CD14-positive monocyte (primary cell): ENCODE measurements around the gene KCNT1. TPM values are rescaled to one million over a fixed set of nuclear protein-coding genes. Genes with fewer than 3 reads are reported as not detected.

ENCODE experiments used
- DNase-seq, 3 donors: peaks; one replicate each; pipeline ENCODE4 v3.0.0-alpha.2; 2011 to 2022
- H2AFZ ChIP-seq: 2 replicates; pipeline ENCODE4 v1.6.0; 2012; ENCODE audit warnings: mild to moderate bottlenecking, low read depth, low read length, inconsistent platforms; ENCODE audit not compliant: insufficient read depth, poor library complexity, severe bottlenecking
- H3K27ac ChIP-seq, 2 donors: 1 replicate in 1 of 2; 2 replicates in 1 of 2; pipeline ENCODE4 v1.5.1; 2012 to 2013; ENCODE audit warnings: low read length in 2 of 2, control low read depth in 1 of 2, inconsistent platforms in 1 of 2, low read depth in 1 of 2, mild to moderate bottlenecking in 1 of 2
- H3K27me3 ChIP-seq, 2 donors: one replicate each; pipeline versions ENCODE4 v1.6.0 to v1.6.1; 2011 to 2013; ENCODE audit warnings: low read length in 2 of 2; ENCODE audit not compliant: control insufficient read depth in 2 of 2, insufficient read depth in 2 of 2
- H3K36me3 ChIP-seq, 2 donors: replicated peaks in 1 of 2; 1 replicate in 1 of 2; 2 replicates in 1 of 2; pipeline versions ENCODE4 v1.5.1 to v1.6.1; 2012 to 2013; ENCODE audit warnings: low read length in 2 of 2, control low read depth in 1 of 2, inconsistent platforms in 1 of 2, mild to moderate bottlenecking in 1 of 2; ENCODE audit not compliant: insufficient read depth in 2 of 2, control insufficient read depth in 1 of 2
- H3K4me1 ChIP-seq, 2 donors: 1 replicate in 1 of 2; 2 replicates in 1 of 2; pipeline versions ENCODE4 v1.5.1 to v1.6.1; 2012 to 2013; ENCODE audit warnings: low read length in 2 of 2, control low read depth in 1 of 2, inconsistent platforms in 1 of 2, mild to moderate bottlenecking in 1 of 2, moderate library complexity in 1 of 2; ENCODE audit not compliant: insufficient read depth in 2 of 2, control insufficient read depth in 1 of 2
- H3K4me2 ChIP-seq: replicated peaks from 2 replicates; pipeline ENCODE3; 2012; ENCODE audit warnings: low read length, moderate library complexity, mild to moderate bottlenecking; ENCODE audit not compliant: poor library complexity, severe bottlenecking; ENCODE audit errors: extremely low read depth
- H3K4me3 ChIP-seq, 3 experiments: fragments of 200-600 bp in 1 of 3; sonication (generic) in 1 of 3; replicated peaks in 1 of 3; 1 replicate in 2 of 3; 2 replicates in 1 of 3; pipeline ENCODE4 v1.5.1; 2011 to 2013; ENCODE audit warnings: low read length in 3 of 3, mild to moderate bottlenecking in 3 of 3, control low read depth in 2 of 3, low read depth in 2 of 3, inconsistent platforms in 1 of 3, moderate library complexity in 1 of 3
- H3K79me2 ChIP-seq: 2 replicates; pipeline ENCODE4 v1.6.0; 2012; ENCODE audit warnings: mild to moderate bottlenecking, control low read depth, inconsistent platforms, low read length, moderate library complexity; ENCODE audit not compliant: insufficient read depth
- H3K9ac ChIP-seq: 2 replicates; pipeline ENCODE4 v1.6.0; 2017; ENCODE audit warnings: low read length, mild to moderate bottlenecking; ENCODE audit not compliant: insufficient read depth, poor library complexity, severe bottlenecking
- H3K9me3 ChIP-seq, 2 donors: replicated peaks in 1 of 2; 1 replicate in 1 of 2; 2 replicates in 1 of 2; pipeline versions ENCODE4 v1.5.1 to v1.6.1; 2012 to 2013; ENCODE audit warnings: low read length in 2 of 2, control low read depth in 1 of 2; ENCODE audit not compliant: control insufficient read depth in 1 of 2, insufficient read depth in 1 of 2
- H4K20me1 ChIP-seq: 2 replicates; pipeline ENCODE4 v1.6.0; 2012; ENCODE audit warnings: mild to moderate bottlenecking, low read length, control low read depth, moderate library complexity; ENCODE audit not compliant: insufficient read depth
- H3K27ac Mint-ChIP-seq, 7 donors: one replicate each; pipeline ENCODE4 v1.8.0; 2020; ENCODE audit warnings: mild to moderate bottlenecking in 7 of 7, mixed read lengths in 7 of 7, moderate library complexity in 6 of 7, inconsistent platforms in 2 of 7
- H3K27me3 Mint-ChIP-seq, 3 donors: one replicate each; pipeline ENCODE4 v1.8.0; 2021 to 2022; ENCODE audit warnings: low read depth in 3 of 3, mild to moderate bottlenecking in 3 of 3, mixed read lengths in 3 of 3, moderate library complexity in 3 of 3, inconsistent platforms in 1 of 3
- H3K36me3 Mint-ChIP-seq, 2 donors: one replicate each; pipeline ENCODE4 v1.8.0; 2020; ENCODE audit warnings: mixed read lengths in 2 of 2, inconsistent platforms in 1 of 2, mild to moderate bottlenecking in 1 of 2
- H3K4me1 Mint-ChIP-seq: one replicate; pipeline ENCODE4 v1.8.0; 2020; ENCODE audit warnings: mild to moderate bottlenecking, mixed read lengths
- H3K4me3 Mint-ChIP-seq, 2 donors: one replicate each; pipeline ENCODE4 v1.8.0; 2020; ENCODE audit warnings: mild to moderate bottlenecking in 2 of 2, mixed read lengths in 2 of 2, moderate library complexity in 1 of 2
- H3K9me3 Mint-ChIP-seq, 7 donors: one replicate each; pipeline ENCODE4 v1.8.0; 2020 to 2022; ENCODE audit warnings: mixed read lengths in 7 of 7, mild to moderate bottlenecking in 6 of 7, moderate library complexity in 6 of 7, inconsistent platforms in 2 of 7
- WGBS: methylation state at CpG from one replicate; pipeline ENCODE4 v1.1.5; 2013; ENCODE audit warnings: missing lambda C conversion rate; ENCODE audit not compliant: insufficient coverage; 5-methylcytosine and 5-hydroxymethylcytosine counted together
- intact Hi-C, 2 donors: fragments of 100-400 bp; cut with micrococcal nuclease; formaldehyde crosslinking; loops; one replicate each; pipeline versions ENCODE4 v1.15.0 to v1.15.1; 2023
- polyA plus RNA-seq, 3 donors: library from polyadenylated mRNA; depleted of rRNA in 1 of 3; unstranded in 2 of 3; stranded (reverse) in 1 of 3; fragments of 300-500 nt in 2 of 3; fragments of >200 nt in 1 of 3; fragmentation: Illumina TruSeq in 2 of 3; gene quantifications; 1 replicate in 2 of 3; 2 replicates in 1 of 3; pipeline ENCODE4 v1.2.3, GENCODE V29; 2012 to 2021
- TF ChIP-seq, protein P1 (sequence below): fragments of 200-600 bp; IDR thresholded peaks from one replicate; pipeline ENCODE4 v1.8.0; 2022; ENCODE audit warnings: antibody characterized with exemption, mild to moderate bottlenecking

KCNT1 gene
- polyA plus RNA-seq, 3 donors, result not detected

DNA sequence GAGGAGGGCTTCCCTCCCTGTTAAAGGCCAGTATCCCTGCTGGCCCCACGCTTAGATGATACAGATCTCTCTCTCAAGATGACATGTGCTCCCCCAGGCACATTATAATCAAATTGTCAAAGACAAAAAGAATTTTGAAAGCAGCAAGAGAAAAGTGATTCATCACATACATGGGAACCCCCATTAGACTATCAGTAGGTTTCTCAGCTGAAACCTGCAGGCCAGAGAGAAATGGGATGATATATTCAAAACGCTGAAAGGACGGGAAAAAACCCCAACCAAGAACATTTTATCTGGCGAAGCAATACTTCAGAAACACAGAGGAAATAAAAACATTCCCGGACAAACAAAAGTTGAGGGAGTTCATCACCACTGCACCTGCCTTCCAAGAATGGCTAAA is 126.7 kb downstream of the KCNT1 start:
- no peak for DNase-seq
- WGBS, result 100% methylated on average over 1 of the region's 5 CpGs
- H3K9me3 Mint-ChIP-seq, result peaks cover 0 to 7% (median 4%) of the 10 kb centered on the region in 7 donors
- H2AFZ ChIP-seq, result no peak overlapping the region
- H3K36me3 ChIP-seq, result peaks cover 26 to 60% of the 10 kb centered on the region in 2 donors
- no peak overlapping the region for H3K4me3 Mint-ChIP-seq
- H3K27me3 ChIP-seq, result no peaks in the 10 kb centered on the region
- peaks cover 23% of the 10 kb centered on the region for H4K20me1 ChIP-seq
- no peaks in the 10 kb centered on the region for H3K4me1 Mint-ChIP-seq
- no peaks in the 10 kb centered on the region for H3K27me3 Mint-ChIP-seq
- no peak overlapping the region for H3K27ac ChIP-seq
- no peak overlapping the region for H3K27ac Mint-ChIP-seq
- H3K4me1 ChIP-seq, result no peaks in the 10 kb centered on the region
- H3K79me2 ChIP-seq, result no peaks in the 10 kb centered on the region
- peaks cover 0 to 12% of the 10 kb centered on the region in 2 donors for H3K9me3 ChIP-seq
- TF ChIP-seq, protein P1, sequence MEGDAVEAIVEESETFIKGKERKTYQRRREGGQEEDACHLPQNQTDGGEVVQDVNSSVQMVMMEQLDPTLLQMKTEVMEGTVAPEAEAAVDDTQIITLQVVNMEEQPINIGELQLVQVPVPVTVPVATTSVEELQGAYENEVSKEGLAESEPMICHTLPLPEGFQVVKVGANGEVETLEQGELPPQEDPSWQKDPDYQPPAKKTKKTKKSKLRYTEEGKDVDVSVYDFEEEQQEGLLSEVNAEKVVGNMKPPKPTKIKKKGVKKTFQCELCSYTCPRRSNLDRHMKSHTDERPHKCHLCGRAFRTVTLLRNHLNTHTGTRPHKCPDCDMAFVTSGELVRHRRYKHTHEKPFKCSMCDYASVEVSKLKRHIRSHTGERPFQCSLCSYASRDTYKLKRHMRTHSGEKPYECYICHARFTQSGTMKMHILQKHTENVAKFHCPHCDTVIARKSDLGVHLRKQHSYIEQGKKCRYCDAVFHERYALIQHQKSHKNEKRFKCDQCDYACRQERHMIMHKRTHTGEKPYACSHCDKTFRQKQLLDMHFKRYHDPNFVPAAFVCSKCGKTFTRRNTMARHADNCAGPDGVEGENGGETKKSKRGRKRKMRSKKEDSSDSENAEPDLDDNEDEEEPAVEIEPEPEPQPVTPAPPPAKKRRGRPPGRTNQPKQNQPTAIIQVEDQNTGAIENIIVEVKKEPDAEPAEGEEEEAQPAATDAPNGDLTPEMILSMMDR, result no peak
- intact Hi-C loops, result no loop called here
- no peak overlapping the region for H3K9ac ChIP-seq
- H3K4me2 ChIP-seq, result no peak overlapping the region
- peaks cover 47 to 51% of the 10 kb centered on the region in 2 donors for H3K36me3 Mint-ChIP-seq
- H3K4me3 ChIP-seq, result no peak overlapping the region

DNA sequence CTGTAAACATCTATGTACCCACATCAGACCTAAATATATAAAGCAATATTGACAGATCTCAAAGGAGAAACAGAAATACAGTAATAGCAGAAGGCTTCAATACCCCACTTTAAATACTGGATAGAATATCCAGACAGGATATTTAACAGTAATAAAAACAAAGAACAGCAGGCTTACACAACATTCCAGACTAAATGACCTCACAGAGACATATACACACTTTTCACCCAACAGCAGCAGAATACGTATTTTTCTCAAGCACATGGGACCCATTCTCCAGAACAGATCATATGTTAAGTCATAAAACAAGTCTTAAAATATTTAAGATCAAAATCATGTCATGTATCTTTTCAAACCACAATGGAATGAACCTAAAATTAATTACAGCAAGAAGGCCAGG is 128.5 kb downstream of the KCNT1 start:
- Histone ChIP-seq H3K36me3 (peaks cover 13 to 50% of the 10 kb centered on the region in 2 donors), H3K4me1 (no peaks in the 10 kb centered on the region), H3K4me3 (no peak overlapping the region), H3K79me2 (no peaks in the 10 kb centered on the region), H4K20me1 (peaks cover 41% of the 10 kb centered on the region), H3K9me3 (peaks cover 0 to 12% of the 10 kb centered on the region in 2 donors), H2AFZ (no peak overlapping the region), H3K9ac (no peak overlapping the region), H3K27ac (no peak overlapping the region), H3K27me3 (no peaks in the 10 kb centered on the region), H3K4me2 (no peak overlapping the region)
- Mint-ChIP-seq H3K9me3 (peaks cover 0 to 7% (median 4%) of the 10 kb centered on the region in 7 donors), H3K27me3 (no peaks in the 10 kb centered on the region), H3K27ac (no peak overlapping the region), H3K36me3 (peaks cover 29 to 37% of the 10 kb centered on the region in 2 donors), H3K4me3 (no peak overlapping the region), H3K4me1 (peaks cover 3% of the 10 kb centered on the region)
- intact Hi-C loops, result no loop called here
- DNase-seq, result no peak
- no CpG with 5 or more reads among the region's 1 CpG for WGBS
- TF ChIP-seq, protein P1, result no peak
